MM.1S (cell line): ENCODE results near the gene EMP1.

ENCODE experiments used
- DNase-seq: peaks from one replicate; pipeline ENCODE4 v3.0.0-alpha.2; 2015
- H2AFZ ChIP-seq: fragments of 300-600 bp; sonication (generic); 2 replicates; pipeline ENCODE4 v1.6.0; 2016; ENCODE audit warnings: antibody characterized with exemption, low read length
- H3F3A ChIP-seq: fragments of 300-600 bp; sonication (generic); 2 replicates; pipeline ENCODE4 v1.6.1; 2016; ENCODE audit warnings: mild to moderate bottlenecking, antibody characterized with exemption, low read length, moderate library complexity, mixed read lengths; ENCODE audit not compliant: insufficient read depth
- H3K27ac ChIP-seq: fragments of 300-600 bp; sonication (generic); 2 replicates; pipeline ENCODE4 v1.5.1; 2016; ENCODE audit warnings: mild to moderate bottlenecking, low read length
- H3K27me3 ChIP-seq: fragments of 300-600 bp; sonication (generic); replicated peaks from 2 replicates; pipeline ENCODE4 v1.6.0; 2016; ENCODE audit warnings: low read length; ENCODE audit not compliant: insufficient read depth
- H3K36me3 ChIP-seq: fragments of 300-600 bp; sonication (generic); replicated peaks from 2 replicates; pipeline ENCODE4 v1.6.1; 2016; ENCODE audit warnings: mild to moderate bottlenecking, low read length, mixed read lengths; ENCODE audit not compliant: insufficient read depth
- H3K4me1 ChIP-seq: fragments of 300-600 bp; sonication (generic); 2 replicates; pipeline ENCODE4 v1.6.1; 2016; ENCODE audit warnings: low read length, mixed read lengths
- H3K4me2 ChIP-seq: fragments of 300-600 bp; sonication (generic); 2 replicates; pipeline ENCODE4 v1.6.0; 2016; ENCODE audit warnings: low read depth, low read length
- H3K4me3 ChIP-seq: fragments of 300-600 bp; sonication (generic); 2 replicates; pipeline ENCODE4 v1.5.1; 2016; ENCODE audit warnings: low read length, mixed read lengths
- H3K79me2 ChIP-seq: fragments of 300-600 bp; sonication (generic); 2 replicates; pipeline ENCODE4 v1.6.1; 2016; ENCODE audit warnings: mixed run types, low read length, mixed read lengths
- H3K9ac ChIP-seq: fragments of 300-600 bp; sonication (generic); 2 replicates; pipeline ENCODE4 v1.6.1; 2016; ENCODE audit warnings: low read length, mixed read lengths
- H3K9me2 ChIP-seq: fragments of 300-600 bp; sonication (generic); replicated peaks from 2 replicates; pipeline ENCODE4 v1.6.1; 2016; ENCODE audit warnings: mild to moderate bottlenecking, low read length, mixed read lengths; ENCODE audit not compliant: insufficient read depth
- H3K9me3 ChIP-seq: fragments of 300-600 bp; sonication (generic); replicated peaks from 2 replicates; pipeline ENCODE4 v1.6.1; 2016; ENCODE audit warnings: mild to moderate bottlenecking, low read length, mixed read lengths; ENCODE audit not compliant: insufficient read depth
- H4K20me1 ChIP-seq: fragments of 300-600 bp; sonication (generic); 2 replicates; pipeline ENCODE4 v1.6.1; 2016; ENCODE audit warnings: mild to moderate bottlenecking, low read length, moderate library complexity, mixed read lengths; ENCODE audit not compliant: insufficient read depth
- EZH2 ChIP-seq: fragments of 300-600 bp; sonication (generic); optimal IDR thresholded peaks from 2 replicates; pipeline ENCODE3; 2017; ENCODE audit warnings: low read depth, mild to moderate bottlenecking, antibody characterized with exemption, low read length, mixed read lengths
- EZH2phosphoT487 ChIP-seq: fragments of 300-600 bp; sonication (generic); IDR thresholded peaks from 2 replicates; pipeline ENCODE4 v1.6.1; 2018; ENCODE audit warnings: antibody characterized with exemption, low read length
- TF ChIP-seq, protein P1 (sequence below): fragments of 300-600 bp; sonication (generic); IDR thresholded peaks from 2 replicates; pipeline ENCODE4 v1.5.1; 2016; ENCODE audit warnings: antibody characterized with exemption, low read length, mixed read lengths

The EMP1 gene

DNA sequence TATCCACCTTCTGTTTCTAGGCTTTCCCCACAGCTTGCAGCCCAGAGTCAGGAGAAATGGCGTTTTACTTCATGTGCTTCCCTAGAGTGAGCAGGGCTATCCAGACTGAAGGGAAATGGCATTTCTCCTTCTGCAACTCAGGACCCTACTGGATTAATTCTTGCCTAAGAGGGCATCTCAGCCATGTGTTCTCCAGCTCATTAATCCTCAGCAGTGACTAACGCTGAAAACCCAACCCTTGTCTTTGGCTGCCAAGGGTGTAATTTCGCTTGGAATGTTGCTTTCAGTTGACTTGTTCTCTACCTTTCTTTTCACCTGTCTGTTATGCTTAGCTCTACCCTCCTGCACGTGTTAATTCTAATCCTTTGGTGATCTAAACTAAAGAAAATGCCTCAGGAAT is 21.0 kb upstream of the EMP1 start:
- no peaks in the 10 kb centered on the region for H3K27me3 ChIP-seq
- H3K36me3 ChIP-seq: no peaks in the 10 kb centered on the region
- H3K4me2 ChIP-seq: no peak overlapping the region
- H3K27ac ChIP-seq: no peak overlapping the region
- H3K9ac ChIP-seq: no peak overlapping the region
- no peaks in the 10 kb centered on the region for H3K9me3 ChIP-seq
- peaks cover 38% of the 10 kb centered on the region for H3K4me1 ChIP-seq
- H3K79me2 ChIP-seq: no peaks in the 10 kb centered on the region
- no peaks in the 10 kb centered on the region for H4K20me1 ChIP-seq
- H3K9me2 ChIP-seq: no peaks in the 10 kb centered on the region
- TF ChIP-seq, protein P1, sequence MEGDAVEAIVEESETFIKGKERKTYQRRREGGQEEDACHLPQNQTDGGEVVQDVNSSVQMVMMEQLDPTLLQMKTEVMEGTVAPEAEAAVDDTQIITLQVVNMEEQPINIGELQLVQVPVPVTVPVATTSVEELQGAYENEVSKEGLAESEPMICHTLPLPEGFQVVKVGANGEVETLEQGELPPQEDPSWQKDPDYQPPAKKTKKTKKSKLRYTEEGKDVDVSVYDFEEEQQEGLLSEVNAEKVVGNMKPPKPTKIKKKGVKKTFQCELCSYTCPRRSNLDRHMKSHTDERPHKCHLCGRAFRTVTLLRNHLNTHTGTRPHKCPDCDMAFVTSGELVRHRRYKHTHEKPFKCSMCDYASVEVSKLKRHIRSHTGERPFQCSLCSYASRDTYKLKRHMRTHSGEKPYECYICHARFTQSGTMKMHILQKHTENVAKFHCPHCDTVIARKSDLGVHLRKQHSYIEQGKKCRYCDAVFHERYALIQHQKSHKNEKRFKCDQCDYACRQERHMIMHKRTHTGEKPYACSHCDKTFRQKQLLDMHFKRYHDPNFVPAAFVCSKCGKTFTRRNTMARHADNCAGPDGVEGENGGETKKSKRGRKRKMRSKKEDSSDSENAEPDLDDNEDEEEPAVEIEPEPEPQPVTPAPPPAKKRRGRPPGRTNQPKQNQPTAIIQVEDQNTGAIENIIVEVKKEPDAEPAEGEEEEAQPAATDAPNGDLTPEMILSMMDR: no peak
- TF ChIP-seq EZH2 (no peak), EZH2phosphoT487 (no peak)
- peaks cover 32% of the 10 kb centered on the region for H3F3A ChIP-seq
- H3K4me3 ChIP-seq: no peak overlapping the region
- DNase-seq: no peak
- H2AFZ ChIP-seq: no peak overlapping the region

DNA sequence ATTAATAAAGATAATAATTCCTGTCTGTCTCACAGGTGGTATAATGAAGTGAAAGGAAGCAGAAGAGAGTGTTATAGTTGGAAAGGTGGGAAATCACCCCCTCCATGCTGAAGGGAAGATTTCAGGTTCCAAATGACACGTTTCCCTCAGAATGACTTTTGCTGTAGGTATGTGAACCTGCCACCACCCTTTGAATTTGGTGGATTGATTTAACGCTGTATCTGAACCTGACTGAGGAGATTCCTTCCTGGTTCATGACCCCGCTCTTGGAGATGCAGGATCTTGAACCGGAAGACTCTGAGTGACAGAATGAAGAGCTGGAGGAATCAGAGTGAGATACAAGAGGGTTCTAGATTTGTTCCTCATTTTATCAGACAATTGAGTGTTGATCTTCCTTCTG is 20.3 kb upstream of the EMP1 start:
- no peak for DNase-seq
- no peak overlapping the region for H3K4me3 ChIP-seq
- H3K36me3 ChIP-seq: no peaks in the 10 kb centered on the region
- H2AFZ ChIP-seq: no peak overlapping the region
- H3K9me3 ChIP-seq: no peaks in the 10 kb centered on the region
- H4K20me1 ChIP-seq: no peaks in the 10 kb centered on the region
- no peaks in the 10 kb centered on the region for H3K9me2 ChIP-seq
- H3K79me2 ChIP-seq: no peaks in the 10 kb centered on the region
- H3K27me3 ChIP-seq: no peaks in the 10 kb centered on the region
- H3K4me2 ChIP-seq: no peak overlapping the region
- no peak overlapping the region for H3K27ac ChIP-seq
- TF ChIP-seq EZH2phosphoT487: no peak
- TF ChIP-seq, protein P1: no peak
- TF ChIP-seq EZH2: no peak
- H3F3A ChIP-seq: peaks cover 32% of the 10 kb centered on the region
- no peak overlapping the region for H3K9ac ChIP-seq
- peaks cover 38% of the 10 kb centered on the region for H3K4me1 ChIP-seq

DNA sequence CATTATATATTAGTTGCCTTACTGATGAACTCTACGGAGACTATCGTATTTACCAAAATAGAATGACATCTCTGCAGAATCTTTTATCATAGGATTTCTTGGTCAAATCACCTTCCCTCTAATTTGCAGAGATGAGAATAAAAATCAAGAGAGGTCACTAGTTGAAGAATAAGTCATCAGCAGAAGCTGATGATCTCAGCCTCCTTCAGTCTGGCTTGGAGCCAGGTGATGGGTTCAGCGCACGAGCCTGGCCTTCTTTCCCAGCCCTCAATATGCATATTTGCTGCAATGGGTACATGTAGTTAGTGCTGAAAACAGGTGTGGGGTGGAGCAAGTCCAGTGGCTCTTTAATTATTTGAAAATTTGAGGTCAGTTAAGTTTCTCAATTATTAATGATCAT is 19.2 kb upstream of the EMP1 start:
- Histone ChIP-seq H3K36me3 (no peaks in the 10 kb centered on the region), H3K9me2 (no peaks in the 10 kb centered on the region), H3K9me3 (no peaks in the 10 kb centered on the region), H3F3A (peaks cover 32% of the 10 kb centered on the region), H3K4me1 (peaks cover 37% of the 10 kb centered on the region), H4K20me1 (no peaks in the 10 kb centered on the region), H3K4me3 (no peak overlapping the region), H3K79me2 (no peaks in the 10 kb centered on the region), H3K4me2 (no peak overlapping the region), H3K27ac (no peak overlapping the region), H3K27me3 (no peaks in the 10 kb centered on the region), H3K9ac (no peak overlapping the region), H2AFZ (no peak overlapping the region)
- TF ChIP-seq, protein P1: no peak
- TF ChIP-seq EZH2: no peak
- TF ChIP-seq EZH2phosphoT487: no peak
- no peak for DNase-seq

DNA sequence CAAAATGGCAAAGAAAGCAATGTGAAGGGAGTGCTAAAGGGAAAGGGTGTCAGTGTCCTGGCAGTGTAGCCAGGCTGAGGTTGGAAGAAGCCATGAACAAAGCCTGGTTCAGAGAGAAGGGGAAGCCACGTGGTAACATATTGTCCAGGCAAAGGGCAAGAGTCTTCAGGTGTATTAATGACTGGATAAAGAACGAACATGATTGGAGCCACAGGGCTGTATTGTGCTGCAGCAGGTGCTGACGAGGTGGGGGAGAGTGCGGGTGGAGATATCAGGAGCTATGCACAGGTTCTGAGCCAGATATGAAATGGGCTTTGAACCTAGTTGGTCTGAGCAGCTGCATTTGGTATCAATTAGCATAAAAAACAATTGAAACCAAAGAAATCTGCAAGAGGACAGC is 18.6 kb upstream of the EMP1 start:
- no peak overlapping the region for H2AFZ ChIP-seq
- H3F3A ChIP-seq: peaks cover 30% of the 10 kb centered on the region
- peaks cover 32% of the 10 kb centered on the region for H3K4me1 ChIP-seq
- H3K27me3 ChIP-seq: no peaks in the 10 kb centered on the region
- H3K9me3 ChIP-seq: no peaks in the 10 kb centered on the region
- H3K4me3 ChIP-seq: no peak overlapping the region
- H3K27ac ChIP-seq: no peak overlapping the region
- TF ChIP-seq EZH2 (no peak), EZH2phosphoT487 (no peak)
- TF ChIP-seq, protein P1: no peak
- no peaks in the 10 kb centered on the region for H3K9me2 ChIP-seq
- H3K4me2 ChIP-seq: no peak overlapping the region
- H3K79me2 ChIP-seq: no peaks in the 10 kb centered on the region
- H4K20me1 ChIP-seq: no peaks in the 10 kb centered on the region
- no peaks in the 10 kb centered on the region for H3K36me3 ChIP-seq
- H3K9ac ChIP-seq: no peak overlapping the region
- DNase-seq: no peak
